HFFc6 (cell line): ENCODE results near the gene DENR. TPM values are rescaled to one million over a fixed set of nuclear protein-coding genes. Genes with fewer than 3 reads are reported as not detected.
A peak's percentile ranks its signal among the peaks of the same experiment; 100 is the strongest.
"Not testable (repeated sequence)": the region's sequence is repeated elsewhere in the genome, so short reads cannot be mapped to it uniquely, and the experiment has no call there.

Experiments
- DNase-seq: peaks from one replicate; pipeline ENCODE4 v3.0.0-alpha.2; 2018
- H3K27ac Mint-ChIP-seq: 2 replicates; pipeline ENCODE4 v1.8.0; 2020; ENCODE audit warnings: mild to moderate bottlenecking, mixed read lengths
- H3K27me3 Mint-ChIP-seq: 2 replicates; pipeline ENCODE4 v1.8.0; 2021; ENCODE audit warnings: mild to moderate bottlenecking, moderate library complexity, mixed read lengths; ENCODE audit not compliant: insufficient read depth
- H3K36me3 Mint-ChIP-seq: 2 replicates; pipeline ENCODE4 v1.8.0; 2021; ENCODE audit warnings: low read depth, mixed read lengths
- H3K4me1 Mint-ChIP-seq: 2 replicates; pipeline ENCODE4 v1.8.0; 2020; ENCODE audit warnings: low read depth, mixed read lengths
- H3K4me3 Mint-ChIP-seq: 2 replicates; pipeline ENCODE4 v1.8.0; 2020; ENCODE audit warnings: mild to moderate bottlenecking, moderate library complexity, mixed read lengths
- H3K9me3 Mint-ChIP-seq: 2 replicates; pipeline ENCODE4 v1.8.0; 2020; ENCODE audit warnings: mild to moderate bottlenecking, mixed read lengths
- CTCF ChIP-seq: fragments of 200-600 bp; sonication (generic); IDR thresholded peaks from 2 replicates; pipeline ENCODE4 v1.5.0; 2021; ENCODE audit warnings: antibody characterized with exemption, mild to moderate bottlenecking
- total RNA-seq, 6 experiments: library from RNA; stranded (reverse); fragmentation: NEBNext Ultra II Directional; extraction: Animal tissue kit (Norgen Biotek cat#: 25700); gene quantifications; 2 replicates in 1 of 6; 3 replicates in 5 of 6; pipeline ENCODE4 v1.2.3, GENCODE V29; 2021

The DENR gene
- total RNA-seq, 6 experiments from 2014 or later = 53.2 to 66.7 (median 61.7) TPM

GRCh38 chr12:122740351-122740750 lies 12.3 kb upstream of the DENR start:
- peaks cover 3% of the 10 kb centered on the region for H3K27me3 Mint-ChIP-seq
- H3K4me1 Mint-ChIP-seq = no peaks in the 10 kb centered on the region
- H3K9me3 Mint-ChIP-seq = no peaks in the 10 kb centered on the region
- no peak for DNase-seq
- H3K27ac Mint-ChIP-seq = no peak overlapping the region
- H3K4me3 Mint-ChIP-seq = no peak overlapping the region
- no peak for TF ChIP-seq CTCF
- H3K36me3 Mint-ChIP-seq = no peaks in the 10 kb centered on the region

- no peaks in the 10 kb centered on the region for H3K36me3 Mint-ChIP-seq
- no peak for DNase-seq
- no peak for TF ChIP-seq CTCF
- no peaks in the 10 kb centered on the region for H3K9me3 Mint-ChIP-seq
- H3K27me3 Mint-ChIP-seq = peaks cover 3% of the 10 kb centered on the region
- H3K4me3 Mint-ChIP-seq = no peak overlapping the region
- no peak overlapping the region for H3K27ac Mint-ChIP-seq
- no peaks in the 10 kb centered on the region for H3K4me1 Mint-ChIP-seq
These were observed 8.6 kb upstream of the DENR start for GRCh38 chr12:122743895-122744525.

- Mint-ChIP-seq H3K27ac (no peak overlapping the region), H3K27me3 (peaks cover 3% of the 10 kb centered on the region), H3K4me1 (peaks cover 10% of the 10 kb centered on the region), H3K4me3 (no peak overlapping the region), H3K36me3 (no peaks in the 10 kb centered on the region; the same call in 1 of the 2 replicates), H3K9me3 (no peaks in the 10 kb centered on the region)
- no peak for DNase-seq
- no peak for TF ChIP-seq CTCF
These were observed 5.1 kb upstream of the DENR start for GRCh38 chr12:122747224-122748135.

GRCh38 chr12:122749569-122750332 lies 2.9 kb upstream of the DENR start:
- Mint-ChIP-seq H3K27me3 (peaks cover 3% of the 10 kb centered on the region), H3K36me3 (peaks cover 18% of the 10 kb centered on the region), H3K4me3 (no peak overlapping the region), H3K4me1 (peaks cover 25% of the 10 kb centered on the region), H3K9me3 (no peaks in the 10 kb centered on the region), H3K27ac (no peak overlapping the region)
- DNase-seq = no peak
- TF ChIP-seq CTCF = no peak

GRCh38 chr12:122750781-122751515 lies 1.7 kb upstream of the DENR start:
- not testable (repeated sequence) for H3K4me3 Mint-ChIP-seq, H3K27me3 Mint-ChIP-seq, H3K9me3 Mint-ChIP-seq, DNase-seq
- Mint-ChIP-seq H3K36me3 (peaks cover 26% of the 10 kb centered on the region), H3K4me1 (peaks cover 29% of the 10 kb centered on the region), H3K27ac (peak overlapping the region; percentile 66; the same call in 1 of the 2 replicates)
